ENCODE results near the gene CFDP1.
"Not testable (repeated sequence)": the region's sequence is repeated elsewhere in the genome, so short reads cannot be mapped to it uniquely, and the experiment has no call there.

Gene CFDP1

DNA sequence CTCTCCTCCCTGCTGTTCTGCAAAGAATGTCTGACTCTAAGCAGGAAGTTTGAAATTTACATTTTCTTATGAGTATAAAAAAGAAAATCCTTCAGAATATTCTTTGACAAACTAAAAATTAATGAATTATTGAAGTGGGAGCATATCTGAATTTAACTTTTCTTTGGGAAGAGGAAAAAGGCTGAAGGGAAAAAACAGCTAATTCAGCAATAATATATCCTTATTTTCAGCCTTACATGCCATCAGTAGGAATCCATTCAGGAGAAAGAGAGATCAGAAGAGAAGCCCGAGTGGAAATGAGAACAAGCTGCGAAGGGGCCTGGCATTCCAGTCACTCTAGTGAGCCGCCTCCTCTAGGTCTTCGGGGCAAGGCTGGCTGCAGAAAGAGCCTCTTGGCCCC is 140.1 kb downstream of the CFDP1 start:
- DNase-seq (ENCODE audit: low read depth), result no peak

DNA sequence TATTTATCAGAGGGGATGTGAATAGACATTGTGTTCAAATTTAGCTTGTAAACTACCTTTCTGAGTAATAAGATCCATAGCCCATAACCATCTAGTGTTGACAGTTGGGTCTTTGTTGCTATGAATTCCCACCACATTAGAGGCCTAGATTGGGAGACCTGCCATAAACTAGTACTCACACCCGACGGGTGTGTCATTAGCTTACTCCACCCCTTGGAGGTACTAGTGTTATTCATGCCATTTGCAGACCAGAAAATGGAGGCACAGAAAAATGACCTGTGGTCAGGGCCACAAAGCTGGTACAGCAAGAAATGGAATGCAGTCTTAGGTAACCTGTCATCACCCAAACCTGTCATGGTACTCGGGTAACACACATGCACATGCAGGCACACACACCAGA is 140.6 kb downstream of the CFDP1 start:
- no peak for DNase-seq (ENCODE audit: low read depth)

DNA sequence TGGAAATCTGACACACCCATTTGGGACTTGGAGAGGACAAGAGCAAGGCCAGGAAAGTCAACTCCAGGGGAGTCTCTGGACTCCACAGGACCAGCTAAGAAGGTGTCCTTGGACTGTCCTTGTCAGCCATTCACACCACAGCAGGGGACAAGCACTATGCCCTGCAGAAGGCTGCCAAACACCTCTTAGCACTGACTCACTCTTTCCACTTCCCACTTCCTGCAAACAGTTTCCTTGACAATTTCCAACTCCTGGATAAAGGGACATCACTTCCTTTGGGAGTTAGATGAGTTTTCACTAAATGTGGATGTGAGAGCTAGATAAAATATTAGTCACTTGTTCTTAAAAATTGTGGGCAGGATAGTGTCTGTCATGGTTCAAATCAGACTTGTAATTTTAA is 144.1 kb downstream of the CFDP1 start:
- DNase-seq (ENCODE audit: low read depth), result no peak

DNA sequence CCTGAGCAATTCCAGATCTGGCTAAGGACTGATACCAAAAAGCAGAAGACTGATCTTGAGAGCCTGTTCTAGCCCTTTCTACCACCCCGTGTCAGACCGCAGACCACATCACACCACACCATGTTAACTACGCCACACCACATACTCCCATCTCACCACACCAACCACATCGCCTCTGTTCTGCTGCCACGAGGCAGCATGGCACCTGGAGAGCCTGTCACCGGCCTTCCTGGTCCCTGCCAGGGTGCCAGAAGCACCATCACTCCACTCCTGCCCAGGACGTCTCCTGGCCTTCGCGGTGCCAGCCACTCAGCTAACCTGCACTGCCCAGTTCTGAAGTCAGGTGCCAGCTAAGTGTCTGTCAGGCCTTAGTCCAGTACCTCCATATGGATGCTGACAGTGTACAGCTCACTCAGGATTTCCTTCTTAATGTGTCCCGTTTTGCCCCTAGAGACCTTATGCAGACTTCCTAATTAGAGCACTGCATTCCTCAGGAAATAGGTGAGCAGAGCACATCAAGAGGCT is 144.6 kb downstream of the CFDP1 start:
- DNase-seq (ENCODE audit: low read depth), result no peak

DNA sequence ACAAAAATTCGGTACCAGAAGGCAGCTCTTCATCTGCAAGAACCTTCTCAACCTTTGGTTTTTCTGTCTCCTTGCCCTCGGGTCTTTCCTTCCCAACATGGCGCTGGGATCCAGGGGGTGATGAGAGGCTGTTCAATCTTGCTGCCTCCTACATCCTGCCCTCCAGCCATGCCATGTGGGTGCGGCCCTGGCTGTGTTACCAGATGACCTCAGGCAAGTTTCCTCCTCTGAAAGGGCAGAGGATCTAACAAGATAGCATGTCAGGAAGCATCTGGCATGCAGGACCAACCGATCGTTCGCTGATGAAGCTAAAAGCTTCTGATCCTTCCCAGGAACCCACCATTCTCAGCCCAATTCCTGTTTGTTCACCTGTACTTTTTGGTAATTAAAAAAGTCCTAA is 145.1 kb downstream of the CFDP1 start:
- no peak for DNase-seq (ENCODE audit: low read depth)

DNA sequence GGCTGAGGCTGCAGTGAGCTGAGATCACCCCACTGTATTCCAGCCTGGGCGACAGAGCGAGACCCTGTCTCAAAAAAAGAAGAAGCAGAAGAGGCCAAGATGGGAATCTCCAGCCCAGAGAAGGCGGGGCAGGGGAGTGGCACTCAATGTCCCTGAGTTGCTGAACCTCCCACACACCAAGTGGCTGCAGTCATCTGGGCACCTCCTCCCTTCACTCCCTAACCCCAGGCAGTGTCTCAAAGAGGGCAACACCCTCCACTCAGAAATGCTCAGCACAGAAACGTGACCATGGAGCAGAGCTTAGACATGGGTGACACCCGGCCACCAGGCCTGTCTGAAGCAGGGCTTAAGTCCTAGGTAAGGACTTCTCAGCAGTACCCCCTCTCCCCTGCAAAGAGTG is 145.6 kb downstream of the CFDP1 start:
- no peak for DNase-seq (ENCODE audit: low read depth)

DNA sequence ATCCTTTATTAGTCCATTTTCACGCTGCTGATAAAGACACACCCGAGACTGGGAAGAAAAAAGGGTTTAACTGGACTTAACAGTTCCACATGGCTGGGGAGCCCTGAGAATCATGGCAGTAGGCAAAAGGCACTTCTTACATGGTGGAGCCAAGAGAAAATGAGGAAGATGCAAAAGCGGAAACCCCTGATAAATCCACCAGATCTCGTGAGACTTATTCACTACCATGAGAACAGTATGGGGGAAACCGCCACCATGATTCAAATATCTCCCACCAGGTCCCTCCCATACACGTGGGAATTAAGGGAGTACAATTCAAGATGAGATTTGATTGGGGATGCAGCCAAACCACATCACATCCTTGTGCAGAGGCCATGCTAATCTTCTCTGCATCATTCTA is 146.9 kb downstream of the CFDP1 start:
- no peak for DNase-seq (ENCODE audit: low read depth)

DNA sequence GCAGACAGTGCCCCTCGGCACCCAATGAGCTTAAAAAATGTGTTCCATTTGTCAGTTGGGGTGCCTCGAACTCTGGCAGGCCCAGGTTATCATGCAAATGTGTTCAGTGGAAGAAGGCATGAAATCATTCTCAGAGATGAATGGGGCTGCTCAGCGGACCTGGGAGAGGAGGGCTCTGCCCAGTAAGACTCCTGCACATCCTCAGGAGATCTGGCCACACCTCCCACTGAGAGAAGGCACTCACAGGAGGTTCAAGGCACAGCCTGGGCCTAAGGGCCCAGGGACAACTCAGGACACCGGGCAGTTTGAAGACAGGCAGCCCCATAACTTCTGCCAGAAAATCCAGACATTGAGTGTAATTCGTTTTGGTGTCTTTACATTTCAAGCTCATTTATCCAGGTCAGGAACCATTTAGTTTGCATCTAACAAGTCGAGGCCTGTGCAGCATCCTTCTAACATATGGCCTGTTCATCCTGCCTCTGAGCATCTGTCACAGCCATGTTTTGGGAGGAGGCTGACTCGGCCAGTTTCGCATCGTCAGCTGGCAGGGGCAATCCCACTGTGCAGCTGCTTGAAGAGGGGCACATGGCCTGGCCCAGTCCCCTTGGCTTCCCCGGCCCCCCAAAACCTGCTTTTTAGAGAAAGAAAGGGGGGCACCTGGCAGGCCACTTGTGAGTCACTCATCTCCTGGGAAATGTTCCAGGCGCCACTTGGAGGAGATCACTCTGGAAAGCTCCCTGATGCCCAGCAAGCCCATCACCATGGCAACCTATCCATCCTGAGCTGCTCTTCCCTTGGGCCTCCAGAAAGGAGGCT is 150.6 kb downstream of the CFDP1 start:
- no peak for DNase-seq (ENCODE audit: low read depth)

DNA sequence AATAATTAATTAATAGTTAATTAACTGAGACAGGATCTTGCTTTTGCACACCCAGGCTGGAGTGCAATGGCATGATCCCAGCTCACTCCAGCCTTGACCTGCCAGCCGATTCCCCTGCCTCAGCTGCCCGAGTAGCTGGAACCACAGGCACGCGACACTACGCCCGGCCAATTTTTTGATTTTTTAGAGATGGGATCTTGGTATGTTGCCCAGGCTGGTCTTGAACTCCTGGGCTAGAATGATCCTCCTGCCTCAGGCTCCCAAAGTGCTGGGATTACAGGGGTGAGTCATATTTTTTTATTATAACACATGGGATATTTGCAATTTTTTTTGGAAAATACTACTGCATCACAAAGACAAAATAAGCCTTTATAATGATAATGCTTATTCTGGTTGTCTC is 151.5 kb downstream of the CFDP1 start:
- DNase-seq (ENCODE audit: low read depth), result no peak

DNA sequence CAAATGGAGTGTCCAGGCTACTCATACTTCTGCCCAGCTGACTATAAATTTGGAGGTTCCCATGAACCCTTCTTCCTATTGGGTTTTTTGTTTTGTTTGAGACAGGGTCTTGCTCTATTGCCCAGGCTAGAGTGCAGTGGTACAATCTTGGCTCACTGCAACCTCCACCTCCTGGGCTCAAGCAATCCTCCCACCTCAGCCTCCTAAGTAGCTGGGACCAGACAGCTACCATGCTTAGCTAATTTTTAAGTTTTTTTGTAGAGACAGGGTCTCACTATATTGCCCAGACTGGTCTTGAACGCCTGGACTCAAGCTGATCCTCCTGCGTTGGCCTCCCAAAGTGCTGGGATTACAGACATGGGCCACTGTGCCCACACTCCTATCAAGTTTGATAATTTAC is 152.3 kb downstream of the CFDP1 start:
- not testable (repeated sequence) for DNase-seq (ENCODE audit: low read depth)

DNA sequence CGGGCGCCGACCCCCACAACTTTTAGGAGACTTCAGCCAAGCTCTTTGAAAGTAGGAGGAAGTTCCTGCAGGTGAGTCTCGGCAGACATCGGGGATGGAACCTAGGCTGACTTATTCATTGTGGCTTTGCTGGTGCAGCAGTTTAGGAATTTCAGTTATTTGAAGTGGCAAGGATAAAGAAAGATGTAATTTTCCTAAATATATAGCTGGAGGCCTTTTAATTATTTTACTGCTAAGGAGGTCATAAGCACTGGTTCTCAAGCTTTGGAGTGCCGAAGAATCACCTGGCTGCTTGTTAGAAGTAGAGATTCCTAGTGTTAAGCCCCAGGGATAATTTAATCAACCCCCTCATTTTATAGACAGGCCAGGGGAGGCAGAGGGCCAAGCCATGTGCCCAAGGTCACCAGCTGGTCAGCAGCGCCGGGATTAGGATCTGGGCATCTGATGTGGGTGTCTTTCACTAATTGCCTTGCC is 152.9 kb downstream of the CFDP1 start:
- DNase-seq (ENCODE audit: low read depth), result no peak

DNA sequence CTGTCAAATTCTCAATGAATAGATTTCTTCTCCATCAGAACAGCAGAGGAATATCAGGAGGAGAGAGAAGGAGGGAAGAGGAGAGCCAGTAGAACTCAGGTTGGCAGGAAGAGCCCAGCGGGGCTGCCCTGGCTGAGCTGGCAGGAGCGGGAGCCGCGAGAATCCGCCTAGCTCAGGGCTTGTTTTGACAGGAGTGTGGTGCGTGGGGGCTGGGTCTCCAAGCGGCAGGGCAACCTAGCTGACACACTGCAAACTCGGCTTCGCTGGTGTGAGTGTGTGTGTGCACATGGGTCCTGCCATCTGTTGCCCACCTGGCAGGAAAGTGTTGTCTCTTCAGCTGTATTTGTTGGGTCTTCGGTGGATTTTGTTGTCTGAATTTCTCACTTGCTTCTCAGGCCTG is 154.0 kb downstream of the CFDP1 start:
- no peak for DNase-seq (ENCODE audit: low read depth)

DNA sequence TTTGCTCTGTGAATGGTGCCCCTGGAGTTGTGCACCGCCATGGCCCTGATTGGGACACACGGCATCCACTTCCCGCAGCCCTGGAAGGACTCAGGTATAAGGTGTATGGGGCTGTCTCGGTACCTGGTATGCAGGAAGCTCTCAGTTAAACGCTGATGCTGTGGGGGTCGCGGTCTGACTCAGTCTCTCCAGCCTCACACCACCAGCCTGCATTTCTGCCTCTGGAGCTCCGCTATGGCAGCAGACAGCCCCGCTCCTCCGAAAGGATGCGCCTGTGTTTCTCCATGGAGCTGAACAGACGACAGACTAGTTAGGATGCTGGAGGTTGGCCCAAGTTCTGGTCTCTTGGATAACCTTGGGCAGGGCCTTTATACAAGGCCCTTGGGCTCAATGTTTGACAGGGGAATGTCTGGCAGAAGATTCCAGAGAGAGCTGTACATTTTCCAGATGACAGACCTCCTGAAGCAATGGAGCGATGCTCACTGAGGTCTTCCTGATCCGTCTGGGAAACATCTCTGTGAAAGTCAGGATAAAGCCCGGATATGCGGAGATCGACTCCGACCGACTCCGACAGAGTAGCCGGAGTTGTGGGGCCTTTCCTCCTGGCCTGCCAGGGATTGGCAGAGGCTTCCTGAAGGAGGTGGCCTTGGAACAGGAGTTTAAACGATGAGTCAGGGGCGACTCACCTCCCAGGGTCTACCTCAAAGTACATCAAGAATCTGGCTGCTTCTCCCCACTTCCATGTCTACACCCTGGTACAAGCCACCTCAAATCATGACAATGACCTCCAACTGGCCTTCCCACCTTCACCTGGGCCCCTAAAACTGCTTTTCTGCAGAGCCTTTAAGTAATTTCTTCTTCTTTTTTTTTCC is 160.0 kb downstream of the CFDP1 start:
- DNase-seq (ENCODE audit: low read depth), result no peak

DNA sequence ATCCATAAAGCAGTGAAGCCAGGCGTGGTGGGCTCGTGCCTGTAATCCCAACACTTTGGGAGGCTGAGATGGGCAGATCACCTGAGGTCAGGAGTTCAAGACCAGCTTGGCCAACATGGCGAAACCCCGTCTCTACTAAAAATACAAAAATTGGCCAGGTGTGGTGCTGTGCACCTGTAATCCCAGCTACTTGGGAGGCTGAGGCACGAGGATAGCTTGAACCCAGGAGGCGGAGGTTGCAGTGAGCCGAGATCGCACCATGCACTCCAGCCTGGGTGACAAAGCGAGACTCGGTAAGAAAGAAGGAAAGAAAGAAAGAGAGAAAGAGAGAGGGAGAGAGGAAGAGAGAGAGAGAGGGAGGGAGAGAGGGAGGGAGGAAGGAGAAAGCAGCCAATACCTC is 160.7 kb downstream of the CFDP1 start:
- not testable (repeated sequence) for DNase-seq (ENCODE audit: low read depth)

DNA sequence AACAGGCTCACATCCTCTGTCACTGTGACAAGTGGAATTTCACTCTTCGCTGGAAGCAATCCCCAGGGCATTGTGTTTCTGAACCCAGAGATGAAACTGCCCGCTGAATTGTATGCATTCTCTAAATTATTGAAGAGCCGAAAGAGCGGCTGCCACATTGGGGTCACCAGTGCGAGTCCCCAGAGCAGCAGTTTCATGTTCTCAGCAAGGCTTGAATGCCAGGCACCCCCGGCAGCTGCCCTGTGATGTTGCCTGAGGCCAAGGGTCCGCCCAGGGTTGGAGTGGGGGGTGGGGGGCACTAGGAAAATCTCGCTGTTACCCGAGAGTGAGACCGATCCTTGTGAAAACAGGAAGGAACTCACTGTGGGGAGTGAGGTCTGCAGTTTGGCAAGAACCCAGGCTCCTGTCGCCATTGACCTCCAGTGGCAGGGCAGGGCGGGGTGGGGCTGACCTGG is 161.2 kb downstream of the CFDP1 start:
- DNase-seq (ENCODE audit: low read depth), result no peak

DNA sequence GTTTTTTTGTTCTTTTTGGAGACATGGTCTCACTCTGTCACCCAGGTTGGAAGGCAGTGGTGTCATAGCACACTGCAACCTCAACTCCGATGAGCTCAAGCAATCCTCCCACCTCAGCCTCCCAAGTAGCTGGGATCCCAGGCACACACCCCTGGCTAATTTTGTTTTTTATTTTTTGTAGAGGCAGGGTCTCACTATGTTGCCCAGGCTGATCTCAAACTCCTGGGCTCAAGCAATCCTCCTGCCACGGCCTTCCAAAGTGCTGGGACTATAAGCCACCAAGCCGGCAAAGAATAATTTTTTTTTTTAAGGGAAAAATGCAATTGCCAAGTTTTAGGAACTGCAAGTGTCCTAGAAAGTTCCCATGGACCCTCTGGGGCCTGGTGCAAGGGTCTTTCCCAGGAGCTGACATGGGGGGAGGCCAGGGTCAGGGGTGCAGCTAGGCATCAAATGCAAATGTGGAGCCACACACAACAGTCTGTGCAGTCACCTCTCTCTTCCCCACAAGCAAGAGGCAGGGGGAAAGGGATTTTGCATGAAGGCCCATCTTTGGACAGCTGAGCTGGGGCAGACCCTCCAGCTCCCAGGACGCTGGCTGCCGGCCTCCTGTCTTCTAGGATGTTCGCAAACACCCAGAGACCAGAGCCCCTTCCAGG is 161.7 kb downstream of the CFDP1 start:
- DNase-seq (ENCODE audit: low read depth), result no peak

DNA sequence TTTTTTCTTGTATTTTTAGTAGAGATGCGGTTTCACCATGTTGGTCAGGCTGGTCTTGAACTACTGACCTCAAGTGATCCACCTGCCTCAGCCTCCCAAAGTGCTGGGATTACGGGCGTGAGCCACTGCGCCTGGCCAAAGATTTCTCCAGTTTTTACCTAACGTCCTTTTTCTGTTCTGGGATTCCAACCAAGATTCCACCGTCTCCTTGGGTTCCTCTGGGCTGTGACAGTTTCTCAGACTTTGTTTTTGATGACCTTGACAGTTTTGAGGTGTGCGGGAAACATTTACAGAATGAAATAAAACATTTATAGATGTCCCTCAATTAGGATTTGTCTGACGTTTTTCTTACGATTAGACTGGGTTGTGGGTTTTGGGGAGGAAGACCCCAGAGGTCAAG is 163.9 kb downstream of the CFDP1 start:
- not testable (repeated sequence) for DNase-seq (ENCODE audit: low read depth)

DNA sequence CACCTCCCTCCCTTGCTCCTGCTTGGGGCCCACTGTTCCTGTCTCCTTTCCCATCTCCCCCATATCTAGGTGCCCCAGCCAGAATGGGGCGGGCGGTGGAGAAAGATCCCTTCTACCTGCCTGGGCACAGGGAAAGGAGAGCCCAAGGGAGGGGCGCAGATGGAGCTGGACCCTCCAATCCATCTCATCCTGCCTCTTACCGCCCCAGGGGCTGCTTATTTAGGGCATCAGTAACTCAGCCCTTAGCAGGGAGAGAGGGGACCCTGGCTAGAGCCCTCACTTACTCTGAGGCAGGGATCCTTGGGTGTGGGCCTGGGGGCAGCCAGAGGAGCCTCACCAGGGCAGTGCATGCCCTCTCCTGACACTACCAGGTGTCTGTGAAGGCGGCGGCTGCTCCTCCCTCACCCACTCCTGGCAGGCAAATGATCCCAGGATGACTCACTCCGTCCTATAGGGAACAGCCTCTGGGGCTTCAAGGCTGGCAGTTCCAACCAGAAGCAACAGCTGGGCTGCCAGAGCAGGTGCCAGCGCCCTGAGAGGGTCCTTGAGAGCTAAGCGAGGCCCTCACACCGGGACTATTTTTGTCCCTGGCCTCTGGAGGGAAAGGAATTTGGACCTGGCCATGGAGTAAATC is 165.6 kb downstream of the CFDP1 start:
- DNase-seq (ENCODE audit: low read depth), result peak; percentile 67

DNA sequence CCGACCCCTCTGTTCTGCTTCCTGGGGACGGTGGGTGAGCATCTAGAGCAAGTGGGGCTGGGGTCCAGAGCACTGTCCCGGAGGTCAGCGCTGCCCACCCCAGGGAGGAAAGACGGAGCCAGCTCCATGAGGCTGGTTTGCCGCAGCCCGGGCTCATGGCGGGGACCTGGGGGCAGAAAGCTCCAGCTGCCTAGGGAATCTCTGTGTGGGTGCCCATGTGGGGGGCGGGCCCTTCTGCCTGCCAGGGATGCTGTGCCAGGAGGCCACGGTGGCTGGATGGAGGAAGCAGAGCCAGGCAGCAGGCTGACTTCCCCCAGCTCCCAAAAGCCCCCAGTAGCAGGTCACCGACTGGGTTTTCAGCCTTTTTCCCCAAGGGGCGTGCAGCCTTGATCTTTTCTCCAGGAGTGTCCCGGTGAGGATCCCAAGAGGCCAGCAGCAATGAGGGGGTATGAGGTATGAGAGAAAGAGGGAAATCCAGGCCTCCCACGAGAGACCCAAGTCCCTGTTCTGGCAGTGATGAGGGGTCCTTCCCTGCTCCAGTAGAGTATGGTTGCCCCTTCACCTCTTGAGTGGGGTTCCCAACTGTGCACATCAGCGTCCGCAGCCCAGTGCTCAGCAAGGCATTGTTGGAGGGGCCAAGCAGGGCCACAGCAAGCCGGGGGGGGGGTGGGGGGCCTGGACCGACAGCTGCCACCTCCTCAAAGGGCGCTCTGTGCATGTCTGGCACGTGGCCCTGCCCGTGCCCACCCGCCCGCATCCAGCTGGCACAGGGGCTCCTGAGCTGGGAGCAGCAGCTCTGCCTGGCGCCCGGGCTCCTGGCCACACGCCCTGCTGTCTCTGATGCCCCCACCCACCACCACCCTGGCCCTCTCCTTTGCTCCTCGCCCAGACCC is 166.3 kb downstream of the CFDP1 start:
- DNase-seq (ENCODE audit: low read depth), result no peak

DNA sequence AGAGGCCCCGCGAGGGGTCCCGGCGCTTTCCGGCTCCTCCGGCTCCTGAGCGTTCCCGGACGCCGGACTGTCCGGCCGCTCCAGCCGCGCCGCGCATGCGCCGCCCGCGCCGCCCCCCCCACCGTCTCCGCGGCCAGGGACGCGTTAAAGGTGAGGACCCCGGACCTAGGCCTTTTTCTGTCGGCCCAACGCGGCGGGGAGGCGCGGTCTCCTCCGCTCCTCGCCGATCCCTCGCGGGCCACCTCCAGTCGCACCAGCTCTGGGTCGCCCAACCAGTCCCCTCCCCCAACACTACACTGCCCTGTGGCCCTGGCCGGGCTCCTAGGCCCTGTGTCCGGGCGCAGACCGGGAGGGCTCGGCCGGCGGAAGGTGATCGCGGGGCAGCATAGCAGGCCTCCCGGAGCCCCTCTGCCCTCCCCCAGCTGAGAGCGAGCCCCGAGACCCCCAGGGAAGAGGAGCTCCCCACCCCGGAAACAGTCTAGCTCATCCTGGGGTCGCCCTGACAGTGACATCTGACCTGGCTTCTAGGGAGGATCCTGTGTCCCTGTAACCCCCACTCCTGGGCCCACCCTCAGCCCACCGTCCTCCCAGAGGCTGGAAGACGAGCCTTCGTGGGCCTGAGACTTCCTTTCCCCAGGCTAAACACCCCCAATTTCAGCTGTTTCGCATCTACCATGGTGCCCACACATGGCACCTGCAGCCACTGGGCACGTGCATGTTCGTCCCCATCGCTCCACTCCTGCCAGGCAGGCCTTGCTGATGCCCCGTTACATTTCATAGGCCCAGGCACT is 167.2 kb downstream of the CFDP1 start:
- no peak for DNase-seq (ENCODE audit: low read depth)

Data from HS-5 (cell line).